Loucy (cell line): ENCODE data around the gene DNPEP.

Experiments
- H2AFZ ChIP-seq: fragments of 200-600 bp; sonication (generic); 2 replicates; pipeline ENCODE4 v1.6.0; 2016; ENCODE audit warnings: antibody characterized with exemption, mild to moderate bottlenecking, low read length, moderate library complexity
- H3F3A ChIP-seq: fragments of 200-600 bp; 2 replicates; pipeline ENCODE4 v1.6.0; 2016; ENCODE audit warnings: antibody characterized with exemption, low read depth, mild to moderate bottlenecking
- H3K27me3 ChIP-seq: fragments of 200-600 bp; sonication (generic); 2 replicates; pipeline ENCODE4 v1.6.1; 2014; ENCODE audit warnings: low read length, mild to moderate bottlenecking; ENCODE audit not compliant: insufficient read depth, poor library complexity, severe bottlenecking
- H3K36me3 ChIP-seq: fragments of 200-600 bp; sonication (generic); 2 replicates; pipeline ENCODE4 v1.6.1; 2016; ENCODE audit warnings: low read length; ENCODE audit not compliant: insufficient read depth
- H3K4me1 ChIP-seq: fragments of 200-600 bp; sonication (generic); 2 replicates; pipeline ENCODE4 v1.5.1; 2014; ENCODE audit warnings: low read length, mild to moderate bottlenecking; ENCODE audit not compliant: insufficient read depth, poor library complexity, severe bottlenecking
- H3K4me2 ChIP-seq: fragments of 200-600 bp; sonication (generic); 2 replicates; pipeline ENCODE4 v1.6.0; 2014; ENCODE audit warnings: antibody characterized with exemption, low read length, low read depth, mild to moderate bottlenecking; ENCODE audit not compliant: poor library complexity, severe bottlenecking
- H3K4me3 ChIP-seq: fragments of 200-600 bp; sonication (generic); 2 replicates; pipeline ENCODE4 v1.5.1; 2014; ENCODE audit warnings: low read length, mild to moderate bottlenecking, mixed read lengths; ENCODE audit not compliant: poor library complexity, severe bottlenecking
- H3K79me2 ChIP-seq: fragments of 200-600 bp; sonication (generic); 2 replicates; pipeline ENCODE4 v1.6.1; 2014; ENCODE audit warnings: low read length; ENCODE audit not compliant: insufficient read depth
- H3K9ac ChIP-seq: fragments of 200-600 bp; sonication (generic); 2 replicates; pipeline ENCODE4 v1.6.0; 2014; ENCODE audit warnings: mild to moderate bottlenecking, low read depth, low read length, moderate library complexity; ENCODE audit not compliant: poor library complexity, severe bottlenecking
- H3K9me2 ChIP-seq: fragments of 200-600 bp; sonication (generic); replicated peaks from 2 replicates; pipeline ENCODE4 v1.6.1; 2016; ENCODE audit warnings: low read depth, low read length, mixed read lengths
- H3K9me3 ChIP-seq: fragments of 200-600 bp; sonication (generic); 2 replicates; pipeline ENCODE4 v1.6.1; 2014; ENCODE audit warnings: mild to moderate bottlenecking, antibody characterized with exemption, low read length, low read depth; ENCODE audit not compliant: insufficient read depth
- H4K20me1 ChIP-seq: fragments of 200-600 bp; sonication (generic); 2 replicates; pipeline ENCODE4 v1.6.0; 2014; ENCODE audit warnings: antibody characterized with exemption, low read length, mild to moderate bottlenecking; ENCODE audit not compliant: insufficient read depth, poor library complexity, severe bottlenecking
- CTCF ChIP-seq: fragments of 200-600 bp; sonication (generic); conservative IDR thresholded peaks from 2 replicates; pipeline ENCODE4 v1.5.1; 2014; ENCODE audit warnings: mild to moderate bottlenecking, antibody characterized with exemption, low read length
- EZH2phosphoT487 ChIP-seq: fragments of 200-600 bp; IDR thresholded peaks from 2 replicates; pipeline ENCODE4 v1.6.1; 2018; ENCODE audit warnings: antibody characterized with exemption, mild to moderate bottlenecking, moderate library complexity, borderline replicate concordance

The DNPEP gene

GRCh38 chr2:219420687-219421086, 33.0 kb upstream of the DNPEP start:
- no peaks in the 10 kb centered on the region for H3F3A ChIP-seq
- no peak overlapping the region for H3K4me2 ChIP-seq
- H3K36me3 ChIP-seq, result no peaks in the 10 kb centered on the region
- H3K4me3 ChIP-seq, result no peak overlapping the region
- H3K79me2 ChIP-seq, result no peaks in the 10 kb centered on the region
- no peak overlapping the region for H2AFZ ChIP-seq
- no peaks in the 10 kb centered on the region for H3K27me3 ChIP-seq
- no peaks in the 10 kb centered on the region for H3K4me1 ChIP-seq
- H3K9me3 ChIP-seq, result no peaks in the 10 kb centered on the region
- H4K20me1 ChIP-seq, result no peaks in the 10 kb centered on the region
- TF ChIP-seq EZH2phosphoT487 (no peak), CTCF (no peak)
- no peak overlapping the region for H3K9ac ChIP-seq
- no peaks in the 10 kb centered on the region for H3K9me2 ChIP-seq

- Histone ChIP-seq H3K4me2 (no peak overlapping the region), H3K36me3 (no peaks in the 10 kb centered on the region), H4K20me1 (no peaks in the 10 kb centered on the region), H3K4me1 (no peaks in the 10 kb centered on the region), H3F3A (no peaks in the 10 kb centered on the region), H3K27me3 (no peaks in the 10 kb centered on the region), H3K9ac (no peak overlapping the region), H3K9me3 (no peaks in the 10 kb centered on the region), H2AFZ (no peak overlapping the region), H3K4me3 (no peak overlapping the region), H3K79me2 (no peaks in the 10 kb centered on the region), H3K9me2 (no peaks in the 10 kb centered on the region)
- no peak for TF ChIP-seq EZH2phosphoT487
- no peak for TF ChIP-seq CTCF
These were observed 31.9 kb upstream of the DNPEP start for GRCh38 chr2:219419331-219420197.

- Histone ChIP-seq H3K9me2 (no peaks in the 10 kb centered on the region), H3K9ac (no peak overlapping the region), H3K4me3 (no peak overlapping the region), H3K27me3 (no peaks in the 10 kb centered on the region), H3K36me3 (no peaks in the 10 kb centered on the region), H3K4me1 (no peaks in the 10 kb centered on the region), H3K4me2 (no peak overlapping the region), H3F3A (no peaks in the 10 kb centered on the region), H4K20me1 (no peaks in the 10 kb centered on the region), H2AFZ (no peak overlapping the region), H3K9me3 (no peaks in the 10 kb centered on the region), H3K79me2 (no peaks in the 10 kb centered on the region)
- TF ChIP-seq CTCF, result no peak
- TF ChIP-seq EZH2phosphoT487, result no peak
These were observed 31.3 kb upstream of the DNPEP start for GRCh38 chr2:219419012-219419324.
